ENCODE data around the gene MOB3C.

MOB3C gene

DNA sequence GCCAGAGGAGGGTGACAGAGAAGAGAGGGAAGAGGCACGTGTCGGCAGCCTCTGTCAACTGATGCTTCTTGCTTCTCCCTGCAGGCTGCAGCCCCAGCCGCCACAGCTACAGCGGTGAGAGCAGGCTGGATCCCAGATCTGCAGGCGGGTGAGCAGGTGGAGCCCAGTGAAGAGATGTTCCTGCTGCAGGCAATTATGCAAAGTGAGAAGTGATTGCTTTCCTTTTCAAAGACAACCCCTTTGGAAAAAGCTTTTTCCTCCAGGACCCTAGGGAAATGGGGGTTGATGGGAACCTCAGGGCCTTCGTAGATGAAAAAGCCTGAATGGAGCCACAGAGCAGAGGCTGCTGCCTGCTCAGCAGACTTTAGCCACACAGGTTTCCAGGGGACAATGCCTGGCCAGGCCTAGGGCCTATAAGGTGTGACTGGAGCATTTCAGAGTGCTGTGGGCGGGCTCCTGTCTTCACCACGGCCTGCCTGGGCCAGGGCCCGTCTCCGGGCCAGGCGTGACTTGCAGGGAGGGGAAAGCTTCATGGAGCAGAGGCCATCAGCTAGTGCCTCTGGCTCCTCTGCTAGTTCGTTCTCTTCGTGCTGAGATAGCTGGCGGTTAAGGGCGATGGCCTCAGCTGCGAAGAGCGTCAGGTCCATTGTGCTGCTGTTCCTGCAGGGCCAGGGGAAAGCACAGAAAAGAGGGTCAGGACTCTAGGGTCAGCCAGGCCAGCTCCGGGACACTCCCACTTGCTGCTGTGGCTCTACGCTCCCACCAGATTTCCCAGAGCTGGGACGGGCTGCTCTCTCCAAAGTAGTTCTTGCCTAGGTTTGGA lies 58.3 kb downstream of the MOB3C start:
- TF ChIP-seq, protein P1, sequence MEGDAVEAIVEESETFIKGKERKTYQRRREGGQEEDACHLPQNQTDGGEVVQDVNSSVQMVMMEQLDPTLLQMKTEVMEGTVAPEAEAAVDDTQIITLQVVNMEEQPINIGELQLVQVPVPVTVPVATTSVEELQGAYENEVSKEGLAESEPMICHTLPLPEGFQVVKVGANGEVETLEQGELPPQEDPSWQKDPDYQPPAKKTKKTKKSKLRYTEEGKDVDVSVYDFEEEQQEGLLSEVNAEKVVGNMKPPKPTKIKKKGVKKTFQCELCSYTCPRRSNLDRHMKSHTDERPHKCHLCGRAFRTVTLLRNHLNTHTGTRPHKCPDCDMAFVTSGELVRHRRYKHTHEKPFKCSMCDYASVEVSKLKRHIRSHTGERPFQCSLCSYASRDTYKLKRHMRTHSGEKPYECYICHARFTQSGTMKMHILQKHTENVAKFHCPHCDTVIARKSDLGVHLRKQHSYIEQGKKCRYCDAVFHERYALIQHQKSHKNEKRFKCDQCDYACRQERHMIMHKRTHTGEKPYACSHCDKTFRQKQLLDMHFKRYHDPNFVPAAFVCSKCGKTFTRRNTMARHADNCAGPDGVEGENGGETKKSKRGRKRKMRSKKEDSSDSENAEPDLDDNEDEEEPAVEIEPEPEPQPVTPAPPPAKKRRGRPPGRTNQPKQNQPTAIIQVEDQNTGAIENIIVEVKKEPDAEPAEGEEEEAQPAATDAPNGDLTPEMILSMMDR (IDR thresholded peaks at IDR 0.05), result no peak
